ENCODE results near the gene SUPT6H.

DNA sequence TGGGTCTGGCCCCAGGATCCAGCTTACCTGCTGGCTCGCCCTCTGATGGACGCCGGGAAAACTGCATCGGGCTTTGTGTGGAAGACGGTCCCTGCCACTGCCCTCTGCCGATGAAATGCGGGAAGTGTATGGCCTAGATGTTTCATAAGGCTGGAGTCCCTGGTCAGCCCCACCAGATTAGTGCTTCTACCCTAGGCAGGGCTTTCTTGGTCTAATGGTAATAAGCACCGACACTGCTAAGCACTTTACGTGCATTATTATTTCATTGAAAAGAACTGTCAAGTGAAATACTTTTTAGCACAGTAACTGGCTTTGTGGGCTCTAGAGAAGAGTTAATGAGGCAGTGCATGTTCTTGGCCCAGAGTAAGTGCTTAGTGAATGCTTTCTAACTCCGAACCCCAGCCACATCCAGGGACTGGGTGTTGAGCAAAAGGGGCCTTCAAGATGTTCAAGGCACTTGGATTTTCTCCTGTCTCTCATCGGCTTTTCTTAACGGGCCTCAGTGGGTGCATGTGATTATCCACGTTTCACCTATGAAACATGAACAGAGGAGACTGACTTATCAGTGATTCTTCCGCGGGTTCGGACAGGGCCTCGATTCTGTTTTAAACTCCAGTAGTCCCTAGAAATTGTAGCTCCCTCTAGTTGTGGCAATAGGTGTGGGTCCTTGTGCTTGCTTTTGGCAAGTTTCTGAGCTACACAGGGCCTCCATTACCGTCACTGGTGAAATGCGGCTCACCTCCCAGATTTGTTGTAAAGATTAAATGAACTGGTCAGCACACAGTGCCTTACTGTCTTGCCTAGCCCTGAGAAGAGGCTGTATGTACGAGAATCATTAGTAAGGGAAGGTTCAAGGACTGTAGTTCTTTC, 88.4 kb downstream of the SUPT6H start:
- TF ChIP-seq POLR2AphosphoS5 (IDR thresholded peaks at IDR 0.05; ENCODE audit: low read depth, low read length) (peak; percentile 80), ZNF274 (IDR thresholded peaks at IDR 0.05; ENCODE audit: borderline replicate concordance, extremely low read depth, low read length) (no peak), EP300 (IDR thresholded peaks at IDR 0.05; ENCODE audit: borderline replicate concordance in 1 of 2, low read depth in 2 of 2, low read length in 2 of 2) (0 out of 3 replicates have a peak, but pooled peaks of 1 of the 2 experiments have one; percentile 5), SP2 (IDR thresholded peaks at IDR 0.05; ENCODE audit: low read length) (no peak), CEBPB (IDR thresholded peaks at IDR 0.05; ENCODE audit: low read depth, low read length) (no peak), EGR1 (IDR thresholded peaks at IDR 0.05; ENCODE audit: borderline replicate concordance, low read depth, low read length) (no peak), MAFK (IDR thresholded peaks at IDR 0.05; ENCODE audit: low read depth, low read length) (peak; percentile 20; the same call in 1 of the 2 replicates), POLR2A (IDR thresholded peaks at IDR 0.05; ENCODE audit: control extremely low read depth in 1 of 2, low read depth in 2 of 2, low read length in 2 of 2) (peak in 1 of 2 experiments; percentile 73; a peak in 2 of 3 replicates), TAF1 (IDR thresholded peaks at IDR 0.05; ENCODE audit: low read depth, low read length) (no peak), RAD21 (IDR thresholded peaks at IDR 0.05 in 1 of 2, conservative IDR thresholded peaks at IDR 0.05 in 1 of 2; ENCODE audit: low read depth in 2 of 2, low read length in 2 of 2) (peak; percentile 71 to 81), CREB1 (IDR thresholded peaks at IDR 0.05) (peak; percentile 65; the same call in 1 of the 2 replicates), TAF7 (optimal IDR thresholded peaks at IDR 0.05; ENCODE audit: borderline replicate concordance, low read depth, low read length) (peak; percentile 47)
- TF ChIP-seq, protein P1, sequence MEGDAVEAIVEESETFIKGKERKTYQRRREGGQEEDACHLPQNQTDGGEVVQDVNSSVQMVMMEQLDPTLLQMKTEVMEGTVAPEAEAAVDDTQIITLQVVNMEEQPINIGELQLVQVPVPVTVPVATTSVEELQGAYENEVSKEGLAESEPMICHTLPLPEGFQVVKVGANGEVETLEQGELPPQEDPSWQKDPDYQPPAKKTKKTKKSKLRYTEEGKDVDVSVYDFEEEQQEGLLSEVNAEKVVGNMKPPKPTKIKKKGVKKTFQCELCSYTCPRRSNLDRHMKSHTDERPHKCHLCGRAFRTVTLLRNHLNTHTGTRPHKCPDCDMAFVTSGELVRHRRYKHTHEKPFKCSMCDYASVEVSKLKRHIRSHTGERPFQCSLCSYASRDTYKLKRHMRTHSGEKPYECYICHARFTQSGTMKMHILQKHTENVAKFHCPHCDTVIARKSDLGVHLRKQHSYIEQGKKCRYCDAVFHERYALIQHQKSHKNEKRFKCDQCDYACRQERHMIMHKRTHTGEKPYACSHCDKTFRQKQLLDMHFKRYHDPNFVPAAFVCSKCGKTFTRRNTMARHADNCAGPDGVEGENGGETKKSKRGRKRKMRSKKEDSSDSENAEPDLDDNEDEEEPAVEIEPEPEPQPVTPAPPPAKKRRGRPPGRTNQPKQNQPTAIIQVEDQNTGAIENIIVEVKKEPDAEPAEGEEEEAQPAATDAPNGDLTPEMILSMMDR (IDR thresholded peaks at IDR 0.05; ENCODE audit: control extremely low read depth in 1 of 3, insufficient read depth in 1 of 3, low read depth in 1 of 3, low read length in 3 of 3) = peak; percentile 98 to 100 (median 100)

Data from H1 (cell line).